Large intestine (tissue), 3 donors: ENCODE results near the gene TUSC7. TPM values are rescaled to one million over a fixed set of nuclear protein-coding genes. Genes with fewer than 3 reads are reported as not detected.

Experiments
- DNase-seq, 2 donors: peaks; one replicate each; pipeline versions ENCODE4 v3.0.0 to v3.0.0-alpha.2; 2013
- H3K27ac ChIP-seq: one replicate; pipeline ENCODE4 v1.5.1; 2013; ENCODE audit warnings: low read length
- H3K27me3 ChIP-seq: 2 replicates; pipeline ENCODE4 v1.6.1; 2013; ENCODE audit warnings: low read length; ENCODE audit not compliant: control insufficient read depth, insufficient read depth
- H3K36me3 ChIP-seq: 2 replicates; pipeline ENCODE4 v1.6.1; 2013; ENCODE audit warnings: low read length; ENCODE audit not compliant: control insufficient read depth, insufficient read depth
- H3K4me1 ChIP-seq: one replicate; pipeline ENCODE4 v1.6.1; 2013; ENCODE audit warnings: low read length; ENCODE audit not compliant: control insufficient read depth, insufficient read depth
- H3K4me3 ChIP-seq: one replicate; pipeline ENCODE4 v1.5.1; 2013; ENCODE audit warnings: low read length
- H3K9me3 ChIP-seq: one replicate; pipeline ENCODE4 v1.6.1; 2013; ENCODE audit warnings: mild to moderate bottlenecking, low read depth, low read length, moderate library complexity; ENCODE audit not compliant: control insufficient read depth
- WGBS: methylation state at CpG from one replicate; pipeline ENCODE4 v1.1.5; 2013; ENCODE audit warnings: low lambda C conversion rate; ENCODE audit not compliant: insufficient coverage; 5-methylcytosine and 5-hydroxymethylcytosine counted together
- polyA plus RNA-seq: library from polyadenylated mRNA; unstranded; fragments of 120-200 nt; gene quantifications from one replicate; pipeline ENCODE4 v1.2.1, GENCODE V29; 2013

TUSC7 gene
- polyA plus RNA-seq, 1 donor, result not detected

GRCh38 chr3:116707531-116707930 lies 2.0 kb upstream of the TUSC7 start:
- Histone ChIP-seq H3K4me3 (no peak overlapping the region), H3K4me1 (no peaks in the 10 kb centered on the region), H3K36me3 (no peaks in the 10 kb centered on the region), H3K9me3 (no peaks in the 10 kb centered on the region), H3K27me3 (no peaks in the 10 kb centered on the region), H3K27ac (no peak overlapping the region)
- no peak for DNase-seq
- WGBS, result 83% methylated on average over 3 of the region's 3 CpGs

DNA sequence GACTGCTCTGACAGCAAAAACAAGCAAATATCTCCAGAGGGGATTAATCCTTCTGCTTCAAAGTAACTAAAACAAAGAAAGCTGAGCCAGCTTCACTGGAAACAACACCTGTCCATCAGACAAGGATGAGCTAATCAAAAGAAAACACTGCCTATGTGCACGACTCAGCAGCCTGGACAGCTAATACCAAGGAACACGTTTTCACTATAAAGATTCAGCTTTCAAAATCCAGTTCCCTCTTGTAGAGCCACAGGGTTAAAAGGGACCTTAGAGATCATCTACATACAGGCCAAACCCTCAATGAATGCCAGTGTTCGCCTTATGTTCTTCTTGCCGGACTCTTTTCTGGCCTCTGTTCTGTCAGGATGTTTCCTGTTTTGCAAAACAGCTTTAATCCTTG lies 6.9 kb downstream of the TUSC7 start:
- no peaks in the 10 kb centered on the region for H3K27me3 ChIP-seq
- no peak for DNase-seq
- WGBS, result no CpG with 5 or more reads among the region's 4 CpGs
- no peaks in the 10 kb centered on the region for H3K4me1 ChIP-seq
- no peak overlapping the region for H3K27ac ChIP-seq
- no peaks in the 10 kb centered on the region for H3K9me3 ChIP-seq
- H3K36me3 ChIP-seq, result no peaks in the 10 kb centered on the region
- H3K4me3 ChIP-seq, result no peak overlapping the region

- Histone ChIP-seq H3K27me3 (no peaks in the 10 kb centered on the region), H3K4me3 (no peak overlapping the region), H3K4me1 (no peaks in the 10 kb centered on the region), H3K36me3 (no peaks in the 10 kb centered on the region), H3K9me3 (no peaks in the 10 kb centered on the region), H3K27ac (no peak overlapping the region)
- DNase-seq, result no peak
- no CpG with 5 or more reads among the region's 1 CpG for WGBS
Observed at GRCh38 chr3:116717566-116717965, 8.0 kb downstream of the TUSC7 start.

DNA sequence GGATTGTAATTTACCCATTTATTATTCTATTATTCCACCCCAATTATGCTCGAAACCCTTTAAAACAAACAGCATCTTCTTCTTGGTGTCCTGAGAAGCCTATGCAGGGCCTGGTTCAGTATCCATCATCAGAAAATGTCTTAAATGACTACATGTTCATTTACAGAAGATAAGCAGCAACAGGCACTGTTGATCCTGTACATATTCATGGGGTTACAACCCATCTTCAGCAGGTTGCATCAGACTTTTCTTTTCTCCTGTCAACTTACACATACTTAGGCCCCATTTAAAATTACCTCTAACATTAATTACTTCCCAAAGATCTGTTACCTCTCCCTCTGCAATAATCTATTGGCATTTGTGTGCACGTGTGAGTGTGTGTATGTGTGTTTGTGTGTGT lies 18.9 kb downstream of the TUSC7 start:
- Histone ChIP-seq H3K27ac (no peak overlapping the region), H3K36me3 (no peaks in the 10 kb centered on the region)
- no CpG with 5 or more reads among the region's 2 CpGs for WGBS

DNA sequence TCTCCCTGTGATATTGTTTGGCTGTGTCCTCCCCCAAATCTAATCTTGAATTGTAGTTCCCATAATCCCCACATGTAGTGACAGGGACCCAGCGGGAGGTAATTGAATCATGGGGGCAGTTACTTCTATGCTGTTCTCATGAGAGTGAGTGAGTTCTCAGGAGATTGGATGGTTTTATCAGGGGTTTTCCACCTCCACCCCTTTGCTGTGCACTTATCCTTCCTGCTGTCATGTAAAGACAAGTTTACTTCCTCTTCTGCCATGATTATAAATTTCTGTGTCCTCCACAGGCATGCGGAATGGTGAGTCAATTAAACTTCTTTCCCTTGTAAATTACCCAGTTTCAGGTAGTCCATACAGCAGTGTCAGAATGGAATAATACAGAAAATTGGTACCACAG lies 24.7 kb downstream of the TUSC7 start:
- no CpG with 5 or more reads among the region's 2 CpGs for WGBS
- Histone ChIP-seq H3K4me1 (no peaks in the 10 kb centered on the region), H3K4me3 (no peak overlapping the region), H3K9me3 (no peaks in the 10 kb centered on the region), H3K27ac (no peak overlapping the region), H3K27me3 (no peaks in the 10 kb centered on the region), H3K36me3 (no peaks in the 10 kb centered on the region)
- DNase-seq, result no peak

More for the DNA sequence above, 18.9 kb downstream of the TUSC7 start:
- Histone ChIP-seq H3K27me3 (no peaks in the 10 kb centered on the region), H3K4me3 (no peak overlapping the region), H3K4me1 (no peaks in the 10 kb centered on the region), H3K9me3 (no peaks in the 10 kb centered on the region)
- DNase-seq, result no peak

DNA sequence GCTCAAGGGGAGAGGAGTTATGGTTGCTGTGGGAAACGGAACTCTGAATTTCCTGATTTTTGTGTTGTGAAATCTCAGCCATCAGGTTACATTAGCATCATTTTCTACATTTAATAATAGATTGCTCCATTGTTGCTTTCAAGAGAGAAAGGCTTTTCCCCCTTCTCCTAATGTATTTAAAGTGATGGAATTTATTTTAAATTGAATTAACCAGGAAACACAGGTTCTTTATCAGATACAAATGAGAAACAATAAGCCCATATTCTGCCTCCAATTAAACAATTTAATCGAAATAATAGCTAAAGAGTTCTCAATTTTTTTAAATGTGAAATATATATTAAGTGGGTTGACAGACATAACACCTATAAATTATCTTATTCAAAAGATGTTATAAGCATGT lies 30.1 kb downstream of the TUSC7 start:
- 60% methylated on average over 1 of the region's 2 CpGs for WGBS
- Histone ChIP-seq H3K27me3 (no peaks in the 10 kb centered on the region), H3K4me3 (no peak overlapping the region), H3K27ac (no peak overlapping the region), H3K9me3 (no peaks in the 10 kb centered on the region), H3K4me1 (no peaks in the 10 kb centered on the region), H3K36me3 (no peaks in the 10 kb centered on the region)
- no peak for DNase-seq

DNA sequence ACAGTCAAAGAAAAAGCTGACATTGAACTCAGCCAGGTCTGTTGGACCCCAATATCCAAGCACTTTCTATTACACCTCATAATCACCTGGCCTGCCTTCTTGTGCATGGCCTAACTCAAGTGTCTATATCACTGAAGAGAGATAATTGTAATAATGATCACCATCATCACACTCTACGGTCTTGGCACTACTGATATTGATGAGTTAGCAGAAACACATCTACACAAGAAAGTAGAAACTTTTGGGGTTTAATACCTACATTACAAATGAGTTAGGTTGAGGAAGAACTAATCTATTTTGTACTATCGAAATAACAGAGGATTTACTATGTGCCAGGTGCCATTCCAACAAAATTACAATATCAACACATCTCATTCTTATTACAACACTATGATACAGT lies 30.7 kb downstream of the TUSC7 start:
- no peaks in the 10 kb centered on the region for H3K4me1 ChIP-seq
- H3K27ac ChIP-seq, result no peak overlapping the region
- H3K36me3 ChIP-seq, result no peaks in the 10 kb centered on the region
- H3K4me3 ChIP-seq, result no peak overlapping the region
- WGBS, result no CpG with 5 or more reads among the region's 2 CpGs
- DNase-seq, result no peak
- H3K27me3 ChIP-seq, result no peaks in the 10 kb centered on the region
- H3K9me3 ChIP-seq, result no peaks in the 10 kb centered on the region

- H3K4me3 ChIP-seq, result no peak overlapping the region
- no peaks in the 10 kb centered on the region for H3K27me3 ChIP-seq
- no CpG with 5 or more reads among the region's 1 CpG for WGBS
- no peak overlapping the region for H3K27ac ChIP-seq
- H3K36me3 ChIP-seq, result no peaks in the 10 kb centered on the region
- no peaks in the 10 kb centered on the region for H3K4me1 ChIP-seq
- H3K9me3 ChIP-seq, result no peaks in the 10 kb centered on the region
- no peak for DNase-seq
Observed at GRCh38 chr3:116741467-116741866, 31.9 kb downstream of the TUSC7 start.

DNA sequence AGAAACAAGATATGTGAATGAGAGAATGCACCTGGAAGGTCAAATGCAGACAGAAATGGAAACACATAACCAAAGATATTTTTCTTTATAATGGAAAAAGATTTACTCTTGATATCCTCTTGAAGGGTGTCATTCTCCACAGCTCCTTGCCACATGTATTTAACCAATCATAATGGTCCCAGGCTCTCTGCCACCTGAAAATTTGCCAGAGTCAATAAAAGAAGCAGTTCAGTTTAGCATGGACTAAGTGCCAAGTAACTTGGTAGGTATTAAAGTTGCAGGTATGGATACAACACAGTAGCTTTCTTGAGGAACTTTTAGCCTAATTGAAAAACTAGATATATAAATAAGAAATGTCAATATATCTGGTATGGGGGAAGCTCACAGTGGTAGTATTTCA lies 33.5 kb downstream of the TUSC7 start:
- no peaks in the 10 kb centered on the region for H3K4me1 ChIP-seq
- H3K36me3 ChIP-seq, result no peaks in the 10 kb centered on the region
- no peak overlapping the region for H3K27ac ChIP-seq
- no peak overlapping the region for H3K4me3 ChIP-seq
- H3K27me3 ChIP-seq, result no peaks in the 10 kb centered on the region
- H3K9me3 ChIP-seq, result no peaks in the 10 kb centered on the region
- no peak for DNase-seq

DNA sequence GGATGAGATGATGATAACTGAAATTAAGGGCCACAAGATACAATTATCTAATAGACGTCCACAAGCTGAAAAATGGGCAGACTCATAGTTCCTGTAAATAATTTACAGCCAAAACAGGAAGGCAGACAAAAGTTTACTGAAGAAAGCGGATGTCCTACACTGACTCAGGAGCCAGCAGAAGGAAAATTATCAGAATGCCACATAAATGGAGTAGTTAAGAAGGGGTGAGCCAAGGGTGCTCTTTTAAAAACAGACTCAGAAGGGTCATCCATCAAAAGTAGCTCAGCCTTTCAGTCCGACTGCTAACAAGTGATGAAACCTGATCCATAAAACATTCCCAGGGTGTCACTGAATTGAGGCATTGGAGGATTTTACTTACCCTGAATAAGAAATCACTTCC lies 39.8 kb downstream of the TUSC7 start:
- H3K36me3 ChIP-seq, result no peaks in the 10 kb centered on the region
- no peaks in the 10 kb centered on the region for H3K4me1 ChIP-seq
- WGBS, result 17% methylated on average over 2 of the region's 3 CpGs
- H3K4me3 ChIP-seq, result no peak overlapping the region
- DNase-seq, result no peak
- H3K27me3 ChIP-seq, result no peaks in the 10 kb centered on the region
- H3K27ac ChIP-seq, result no peak overlapping the region
- no peaks in the 10 kb centered on the region for H3K9me3 ChIP-seq

DNA sequence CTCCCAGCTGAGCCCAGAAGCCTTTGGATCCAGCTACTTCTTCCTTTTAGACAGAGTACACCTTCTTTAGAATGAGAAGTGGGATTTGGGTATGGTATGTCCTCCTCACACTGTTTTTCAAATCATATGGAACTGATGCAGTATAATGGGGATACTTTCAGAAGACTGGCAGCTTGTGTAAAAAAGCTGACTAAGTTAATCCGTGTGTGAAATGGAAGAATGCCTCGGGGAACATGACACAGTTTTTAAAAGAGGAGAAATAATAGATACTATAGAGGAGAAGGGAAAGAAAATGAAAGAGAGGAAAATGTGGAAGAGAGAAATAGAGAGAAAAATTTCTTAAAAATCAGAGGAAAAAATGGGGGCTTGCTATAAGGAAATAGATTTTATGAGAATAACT lies 47.7 kb downstream of the TUSC7 start:
- Histone ChIP-seq H3K9me3 (no peaks in the 10 kb centered on the region), H3K27ac (no peak overlapping the region), H3K4me3 (no peak overlapping the region), H3K4me1 (no peaks in the 10 kb centered on the region), H3K36me3 (no peaks in the 10 kb centered on the region), H3K27me3 (peaks cover 3% of the 10 kb centered on the region)
- 56% methylated on average over 2 of the region's 2 CpGs for WGBS
- no peak for DNase-seq
